SK-N-SH treated with all-trans-retinoic acid at 6 μM for 48 hours (cell line): ENCODE measurements around the gene ARHGAP26.

Source experiments
- ISL1 ChIP-seq: fragments of 250-450 bp; sonication (Bioruptor Pico); IDR thresholded peaks from 2 replicates; pipeline ENCODE4 v2.1.2; 2022; ENCODE audit warnings: mild to moderate bottlenecking, moderate library complexity
- PPARA ChIP-seq: fragments of 250-450 bp; sonication (Bioruptor Pico); IDR thresholded peaks from 2 replicates; pipeline ENCODE4 v1.5.0; 2020; ENCODE audit warnings: mild to moderate bottlenecking, borderline replicate concordance
- ZNF70 ChIP-seq: fragments of 450-650 bp; formaldehyde crosslinking; IDR thresholded peaks from 2 replicates; pipeline ENCODE4 v1.5.0; 2020; ENCODE audit warnings: mild to moderate bottlenecking, moderate library complexity
- TF ChIP-seq, protein P1 (sequence below): fragments of 250-450 bp; sonication (Bioruptor Pico); IDR thresholded peaks from 2 replicates; pipeline ENCODE4 v1.8.0; 2020; ENCODE audit warnings: mild to moderate bottlenecking, moderate library complexity, borderline replicate concordance

DNA sequence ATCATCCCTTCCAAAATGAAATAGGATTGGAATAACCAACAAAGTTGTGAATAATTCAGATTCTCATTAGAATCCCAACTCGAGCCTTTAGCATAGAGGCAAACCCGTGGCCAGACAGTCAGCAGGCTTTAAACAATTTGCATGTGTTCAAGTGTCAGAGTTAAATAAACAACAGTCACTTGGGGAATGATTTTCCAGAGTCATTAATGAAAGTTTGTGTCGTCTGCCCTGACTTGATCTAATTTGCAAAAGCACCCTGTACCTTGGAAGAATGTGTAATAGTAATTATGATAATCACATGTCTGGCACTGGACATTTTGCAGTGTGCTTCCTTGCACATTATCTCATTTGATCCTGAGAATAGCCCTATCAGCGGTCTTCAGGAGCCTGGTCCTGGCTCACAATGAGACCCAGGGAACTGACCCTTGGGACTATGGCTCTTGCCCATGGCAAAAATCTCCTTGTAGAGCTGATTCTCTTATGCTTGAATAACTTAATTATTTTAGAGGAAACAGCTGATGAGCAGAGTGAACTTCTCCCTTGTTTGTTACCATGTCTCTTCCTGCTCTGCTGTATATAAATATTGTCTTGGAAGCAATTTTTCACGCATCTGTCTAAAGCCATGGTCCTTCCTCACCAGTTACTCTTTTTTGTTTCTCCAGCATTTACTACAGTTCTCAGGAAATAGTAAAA lies 360.6 kb downstream of the ARHGAP26 start:
- TF ChIP-seq, protein P1, sequence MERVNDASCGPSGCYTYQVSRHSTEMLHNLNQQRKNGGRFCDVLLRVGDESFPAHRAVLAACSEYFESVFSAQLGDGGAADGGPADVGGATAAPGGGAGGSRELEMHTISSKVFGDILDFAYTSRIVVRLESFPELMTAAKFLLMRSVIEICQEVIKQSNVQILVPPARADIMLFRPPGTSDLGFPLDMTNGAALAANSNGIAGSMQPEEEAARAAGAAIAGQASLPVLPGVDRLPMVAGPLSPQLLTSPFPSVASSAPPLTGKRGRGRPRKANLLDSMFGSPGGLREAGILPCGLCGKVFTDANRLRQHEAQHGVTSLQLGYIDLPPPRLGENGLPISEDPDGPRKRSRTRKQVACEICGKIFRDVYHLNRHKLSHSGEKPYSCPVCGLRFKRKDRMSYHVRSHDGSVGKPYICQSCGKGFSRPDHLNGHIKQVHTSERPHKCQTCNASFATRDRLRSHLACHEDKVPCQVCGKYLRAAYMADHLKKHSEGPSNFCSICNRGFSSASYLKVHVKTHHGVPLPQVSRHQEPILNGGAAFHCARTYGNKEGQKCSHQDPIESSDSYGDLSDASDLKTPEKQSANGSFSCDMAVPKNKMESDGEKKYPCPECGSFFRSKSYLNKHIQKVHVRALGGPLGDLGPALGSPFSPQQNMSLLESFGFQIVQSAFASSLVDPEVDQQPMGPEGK = no peak
- no peak for TF ChIP-seq ZNF70
- no peak for TF ChIP-seq PPARA (CRISPR knock-in tag)
- no peak for TF ChIP-seq ISL1 (CRISPR knock-in tag)
